NT2/D1 (cell line): ENCODE data around the gene PCYOX1L.

Experiments
- DNase-seq: peaks from one replicate; pipeline ENCODE4 v3.0.0-alpha.2; 2011; ENCODE audit warnings: low read depth, low spot score
- H3K27me3 ChIP-seq: 2 replicates; pipeline ENCODE4 v1.6.0; 2011; ENCODE audit warnings: mild to moderate bottlenecking; ENCODE audit not compliant: insufficient read length, insufficient read depth
- H3K36me3 ChIP-seq: 2 replicates; pipeline ENCODE4 v1.6.1; 2011; ENCODE audit warnings: mild to moderate bottlenecking, low read length, mixed read lengths; ENCODE audit not compliant: insufficient read depth, insufficient read length
- H3K4me1 ChIP-seq: 2 replicates; pipeline ENCODE4 v1.5.1; 2011; ENCODE audit not compliant: insufficient read depth, insufficient read length
- H3K4me3 ChIP-seq: 2 replicates; pipeline ENCODE4 v1.5.1; 2011; ENCODE audit warnings: low read depth; ENCODE audit not compliant: insufficient read length
- H3K9ac ChIP-seq: 2 replicates; pipeline ENCODE4 v1.6.0; 2011; ENCODE audit warnings: low read depth; ENCODE audit not compliant: insufficient read length
- H3K9me3 ChIP-seq: 2 replicates; pipeline ENCODE4 v1.5.1; 2011; ENCODE audit warnings: mild to moderate bottlenecking, low read length; ENCODE audit not compliant: insufficient read depth
- SUZ12 ChIP-seq: IDR thresholded peaks from 2 replicates; pipeline ENCODE4 v1.6.1; 2011; ENCODE audit not compliant: insufficient read length, insufficient read depth; ENCODE audit errors: extremely low read depth
- YY1 ChIP-seq: IDR thresholded peaks from 2 replicates; pipeline ENCODE4 v1.6.1; 2011; ENCODE audit not compliant: insufficient read length, insufficient read depth
- ZNF274 ChIP-seq: IDR thresholded peaks from 2 replicates; pipeline ENCODE4 v1.6.1; 2011; ENCODE audit warnings: mild to moderate bottlenecking, low read depth, low read length

Gene PCYOX1L

DNA sequence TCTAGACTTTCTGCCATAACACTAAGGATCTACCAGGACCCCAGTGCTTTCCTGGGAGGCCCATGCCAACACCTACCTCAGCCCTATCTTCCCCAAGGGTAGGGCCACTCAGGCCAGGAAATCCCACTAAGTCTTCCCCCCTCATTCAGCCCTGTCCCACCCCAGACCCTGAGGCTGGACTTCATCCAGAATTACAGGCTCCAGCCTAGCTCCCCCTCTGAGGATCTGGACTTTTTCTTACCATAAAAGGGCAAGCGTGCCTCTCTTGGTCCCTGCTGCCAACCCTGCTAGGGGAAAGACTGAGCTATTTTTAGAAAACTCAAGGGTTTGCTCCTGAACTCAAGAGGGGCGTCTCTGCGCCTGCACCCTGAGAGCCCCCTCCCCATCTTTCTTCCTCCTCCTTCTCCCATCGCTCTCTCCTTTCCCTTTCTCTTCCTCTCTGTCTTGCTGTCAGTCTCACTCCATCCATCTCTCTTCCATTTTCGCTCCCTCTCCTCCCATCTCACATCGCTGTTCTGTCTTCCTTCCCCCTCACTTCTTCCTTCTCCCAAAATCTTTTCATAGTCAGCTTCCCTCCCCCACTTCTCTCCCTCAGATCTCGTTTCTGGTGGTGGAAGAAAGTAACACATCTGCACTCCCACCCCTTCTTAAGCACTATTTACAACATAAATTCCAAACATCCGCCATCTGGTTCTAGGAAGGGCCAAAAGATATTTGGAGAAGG, 59.3 kb downstream of the PCYOX1L start:
- Histone ChIP-seq H3K4me1 (peaks cover under 1% of the 10 kb centered on the region), H3K27me3 (no peaks in the 10 kb centered on the region), H3K4me3 (no peak overlapping the region), H3K9ac (no peak overlapping the region), H3K36me3 (no peaks in the 10 kb centered on the region), H3K9me3 (no peaks in the 10 kb centered on the region)
- TF ChIP-seq SUZ12: no peak
- TF ChIP-seq ZNF274: no peak
- no peak for TF ChIP-seq YY1
- no peak for DNase-seq

GRCh38 chr5:149417711-149418368, 60.0 kb downstream of the PCYOX1L start:
- DNase-seq: no peak
- Histone ChIP-seq H3K4me1 (peaks cover 2% of the 10 kb centered on the region), H3K4me3 (no peak overlapping the region), H3K27me3 (no peaks in the 10 kb centered on the region), H3K36me3 (no peaks in the 10 kb centered on the region), H3K9me3 (no peaks in the 10 kb centered on the region), H3K9ac (no peak overlapping the region)
- no peak for TF ChIP-seq ZNF274
- TF ChIP-seq SUZ12: no peak
- no peak for TF ChIP-seq YY1

DNA sequence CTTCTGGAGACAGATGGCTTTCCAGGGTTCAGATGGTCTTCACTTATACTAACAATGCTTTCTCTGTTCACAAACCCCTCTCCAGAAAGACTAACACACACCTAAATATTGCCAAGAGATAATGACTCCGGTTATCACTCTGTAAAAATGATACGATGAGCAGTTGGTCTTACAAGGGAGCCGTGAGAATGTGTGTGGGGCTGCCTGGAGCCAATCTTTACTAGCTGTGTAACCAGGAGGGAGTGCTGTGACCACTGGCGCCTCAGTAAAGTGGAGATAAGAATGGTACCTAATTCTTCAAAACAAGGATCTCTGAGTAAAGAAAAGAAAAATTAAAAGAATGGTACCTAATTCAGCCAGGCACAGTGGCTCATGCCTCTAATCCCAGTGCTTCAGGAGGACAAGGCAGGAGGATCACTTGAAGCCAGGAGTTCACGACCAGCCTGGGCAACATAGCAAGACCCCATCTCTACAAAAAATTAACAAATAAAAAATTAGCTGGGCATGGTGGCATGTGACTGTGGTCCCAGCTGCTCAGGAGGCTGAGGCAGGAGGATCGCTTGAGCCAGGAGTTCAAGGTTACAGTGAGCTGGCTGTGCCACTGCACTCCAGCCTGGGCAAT, 61.2 kb downstream of the PCYOX1L start:
- H3K9me3 ChIP-seq: no peaks in the 10 kb centered on the region
- TF ChIP-seq SUZ12 (no peak), YY1 (no peak), ZNF274 (no peak)
- no peak for DNase-seq
- no peaks in the 10 kb centered on the region for H3K27me3 ChIP-seq
- H3K36me3 ChIP-seq: no peaks in the 10 kb centered on the region
- H3K9ac ChIP-seq: no peak overlapping the region
- no peak overlapping the region for H3K4me3 ChIP-seq
- H3K4me1 ChIP-seq: peaks cover 8% of the 10 kb centered on the region
